HL-60 (cell line): Measurements from ENCODE around the gene HSPB1.

Experiments used
- DNase-seq, 2 experiments: peaks; one replicate each; pipeline ENCODE4 v3.0.0-alpha.2; 2010 to 2020; ENCODE audit warnings: low read depth in 1 of 2, low spot score in 1 of 2
- H3K27ac ChIP-seq: fragments of 250-450 bp; sonication (Bioruptor Pico); replicated peaks from 2 replicates; pipeline ENCODE4 v1.5.1; 2020; ENCODE audit warnings: mild to moderate bottlenecking, moderate library complexity
- H3K27me3 ChIP-seq: fragments of 250-450 bp; sonication (Bioruptor Pico); 2 replicates; pipeline ENCODE4 v1.5.1; 2021; ENCODE audit warnings: mild to moderate bottlenecking, moderate library complexity; ENCODE audit not compliant: insufficient read depth, poor library complexity, severe bottlenecking
- H3K4me3 ChIP-seq: replicated peaks from 2 replicates; pipeline ENCODE4 v1.5.1; 2011; ENCODE audit warnings: mild to moderate bottlenecking, control low read depth, low read length; ENCODE audit not compliant: insufficient read depth
- GABPA ChIP-seq: IDR thresholded peaks from 2 replicates; pipeline ENCODE4 v1.6.1; 2012; ENCODE audit warnings: low read depth
- POLR2AphosphoS5 ChIP-seq: IDR thresholded peaks from 2 replicates; pipeline ENCODE4 v1.6.1; 2012; ENCODE audit warnings: low read depth
- SPI1 ChIP-seq: IDR thresholded peaks from 2 replicates; pipeline ENCODE4 v1.6.1; 2012; ENCODE audit warnings: low read depth, mild to moderate bottlenecking, borderline replicate concordance
- TF ChIP-seq, protein P1 (sequence below): IDR thresholded peaks from one replicate; pipeline ENCODE4 v1.5.1; 2011; ENCODE audit warnings: low read length, control low read depth, inconsistent platforms; ENCODE audit not compliant: insufficient read depth
- TF ChIP-seq, protein P2 (sequence below): IDR thresholded peaks from 2 replicates; pipeline ENCODE4 v1.6.1; 2012; ENCODE audit warnings: low read depth; ENCODE audit not compliant: insufficient replicate concordance

HSPB1 gene

DNA sequence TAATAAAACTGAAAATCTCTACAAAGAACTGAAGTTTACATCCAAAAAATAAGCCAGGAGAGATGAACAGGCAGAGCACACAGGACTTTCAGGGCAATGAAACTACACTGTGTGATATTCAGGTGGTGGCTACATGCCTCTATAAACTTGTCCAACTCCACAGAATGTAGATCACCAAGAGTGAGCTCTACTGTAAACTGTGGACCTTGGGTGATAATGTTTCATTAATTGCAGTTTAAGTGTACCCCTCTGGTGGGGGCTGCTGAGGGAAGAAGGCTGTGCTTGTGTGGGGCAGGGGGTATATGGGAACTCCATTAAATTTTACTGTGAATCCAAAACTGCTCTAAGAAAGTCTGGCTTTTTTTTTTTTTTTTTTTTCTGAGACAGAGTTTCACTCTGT, 33.6 kb downstream of the HSPB1 start:
- no peak overlapping the region for H3K4me3 ChIP-seq
- DNase-seq = no peak
- TF ChIP-seq POLR2AphosphoS5 = no peak
- TF ChIP-seq, protein P1, sequence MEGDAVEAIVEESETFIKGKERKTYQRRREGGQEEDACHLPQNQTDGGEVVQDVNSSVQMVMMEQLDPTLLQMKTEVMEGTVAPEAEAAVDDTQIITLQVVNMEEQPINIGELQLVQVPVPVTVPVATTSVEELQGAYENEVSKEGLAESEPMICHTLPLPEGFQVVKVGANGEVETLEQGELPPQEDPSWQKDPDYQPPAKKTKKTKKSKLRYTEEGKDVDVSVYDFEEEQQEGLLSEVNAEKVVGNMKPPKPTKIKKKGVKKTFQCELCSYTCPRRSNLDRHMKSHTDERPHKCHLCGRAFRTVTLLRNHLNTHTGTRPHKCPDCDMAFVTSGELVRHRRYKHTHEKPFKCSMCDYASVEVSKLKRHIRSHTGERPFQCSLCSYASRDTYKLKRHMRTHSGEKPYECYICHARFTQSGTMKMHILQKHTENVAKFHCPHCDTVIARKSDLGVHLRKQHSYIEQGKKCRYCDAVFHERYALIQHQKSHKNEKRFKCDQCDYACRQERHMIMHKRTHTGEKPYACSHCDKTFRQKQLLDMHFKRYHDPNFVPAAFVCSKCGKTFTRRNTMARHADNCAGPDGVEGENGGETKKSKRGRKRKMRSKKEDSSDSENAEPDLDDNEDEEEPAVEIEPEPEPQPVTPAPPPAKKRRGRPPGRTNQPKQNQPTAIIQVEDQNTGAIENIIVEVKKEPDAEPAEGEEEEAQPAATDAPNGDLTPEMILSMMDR = no peak
- TF ChIP-seq, protein P2, sequence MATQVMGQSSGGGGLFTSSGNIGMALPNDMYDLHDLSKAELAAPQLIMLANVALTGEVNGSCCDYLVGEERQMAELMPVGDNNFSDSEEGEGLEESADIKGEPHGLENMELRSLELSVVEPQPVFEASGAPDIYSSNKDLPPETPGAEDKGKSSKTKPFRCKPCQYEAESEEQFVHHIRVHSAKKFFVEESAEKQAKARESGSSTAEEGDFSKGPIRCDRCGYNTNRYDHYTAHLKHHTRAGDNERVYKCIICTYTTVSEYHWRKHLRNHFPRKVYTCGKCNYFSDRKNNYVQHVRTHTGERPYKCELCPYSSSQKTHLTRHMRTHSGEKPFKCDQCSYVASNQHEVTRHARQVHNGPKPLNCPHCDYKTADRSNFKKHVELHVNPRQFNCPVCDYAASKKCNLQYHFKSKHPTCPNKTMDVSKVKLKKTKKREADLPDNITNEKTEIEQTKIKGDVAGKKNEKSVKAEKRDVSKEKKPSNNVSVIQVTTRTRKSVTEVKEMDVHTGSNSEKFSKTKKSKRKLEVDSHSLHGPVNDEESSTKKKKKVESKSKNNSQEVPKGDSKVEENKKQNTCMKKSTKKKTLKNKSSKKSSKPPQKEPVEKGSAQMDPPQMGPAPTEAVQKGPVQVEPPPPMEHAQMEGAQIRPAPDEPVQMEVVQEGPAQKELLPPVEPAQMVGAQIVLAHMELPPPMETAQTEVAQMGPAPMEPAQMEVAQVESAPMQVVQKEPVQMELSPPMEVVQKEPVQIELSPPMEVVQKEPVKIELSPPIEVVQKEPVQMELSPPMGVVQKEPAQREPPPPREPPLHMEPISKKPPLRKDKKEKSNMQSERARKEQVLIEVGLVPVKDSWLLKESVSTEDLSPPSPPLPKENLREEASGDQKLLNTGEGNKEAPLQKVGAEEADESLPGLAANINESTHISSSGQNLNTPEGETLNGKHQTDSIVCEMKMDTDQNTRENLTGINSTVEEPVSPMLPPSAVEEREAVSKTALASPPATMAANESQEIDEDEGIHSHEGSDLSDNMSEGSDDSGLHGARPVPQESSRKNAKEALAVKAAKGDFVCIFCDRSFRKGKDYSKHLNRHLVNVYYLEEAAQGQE = no peak
- no peak for TF ChIP-seq GABPA
- no peak for TF ChIP-seq SPI1

DNA sequence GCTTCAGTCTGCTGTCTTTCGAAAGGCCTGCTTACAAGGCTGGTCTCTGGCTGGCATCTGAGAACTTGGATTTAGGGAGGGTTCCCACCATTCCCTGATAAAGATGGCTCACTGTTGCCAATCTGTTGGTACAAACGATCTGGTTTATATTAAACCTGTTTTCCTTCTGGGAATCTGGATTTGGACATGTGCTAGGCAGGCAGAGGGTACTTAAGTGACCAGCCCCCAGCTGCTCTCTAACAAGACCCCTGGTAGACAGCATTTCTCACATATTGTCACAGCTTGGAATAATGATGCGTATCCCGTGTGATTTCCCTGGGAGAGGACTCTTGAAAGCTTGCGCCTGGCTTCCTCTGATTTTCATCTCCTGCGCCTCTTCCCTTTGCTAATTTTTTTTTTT, 34.7 kb downstream of the HSPB1 start:
- no peak overlapping the region for H3K4me3 ChIP-seq
- no peaks in the 10 kb centered on the region for H3K27me3 ChIP-seq
- DNase-seq = no peak
- no peak for TF ChIP-seq SPI1
- TF ChIP-seq, protein P2 = no peak
- TF ChIP-seq, protein P1 = no peak
- no peak for TF ChIP-seq GABPA
- no peak for TF ChIP-seq POLR2AphosphoS5
- no peak overlapping the region for H3K27ac ChIP-seq

More for the DNA sequence above, 33.6 kb downstream of the HSPB1 start:
- no peaks in the 10 kb centered on the region for H3K27me3 ChIP-seq
- H3K27ac ChIP-seq = no peak overlapping the region

DNA sequence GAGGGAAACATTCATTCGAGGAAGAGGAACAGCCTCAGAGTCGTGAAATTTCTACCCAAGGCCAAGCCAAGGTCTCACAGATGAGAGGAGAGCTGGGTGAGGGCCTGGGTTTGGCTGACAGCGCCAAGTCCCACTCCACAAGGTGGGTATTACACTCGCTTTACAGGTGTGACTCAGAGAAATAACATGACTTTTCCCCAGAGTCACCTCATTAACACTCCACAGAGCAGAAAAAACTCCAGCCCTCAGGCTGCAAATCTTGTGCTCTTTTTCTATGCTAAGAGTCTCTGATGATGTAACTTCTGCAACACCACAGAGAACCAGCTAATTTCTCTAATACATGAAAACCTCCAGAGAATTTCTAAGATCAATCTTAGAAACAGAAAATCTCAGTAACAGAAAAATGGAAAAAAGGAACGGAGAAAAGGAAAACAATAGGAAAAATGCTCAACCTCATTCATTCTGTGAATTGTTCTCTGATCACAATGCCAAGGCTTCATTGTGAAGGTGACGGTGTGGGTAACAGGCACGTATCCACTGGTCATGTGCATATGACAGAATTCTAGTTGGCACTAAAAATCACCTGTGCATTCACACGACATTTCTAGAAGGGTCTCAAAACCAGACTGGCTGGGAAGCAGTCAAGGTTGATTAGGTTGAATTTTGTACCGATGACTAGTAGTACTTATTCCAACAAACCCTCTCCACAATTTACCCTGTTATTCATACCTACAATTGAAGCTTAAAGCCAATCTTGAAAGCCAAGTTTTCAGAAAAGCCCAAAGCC, 36.0 kb downstream of the HSPB1 start:
- TF ChIP-seq POLR2AphosphoS5 (no peak), SPI1 (no peak), GABPA (no peak)
- TF ChIP-seq, protein P2 = no peak
- TF ChIP-seq, protein P1 = no peak
- Histone ChIP-seq H3K27ac (no peak overlapping the region), H3K4me3 (no peak overlapping the region), H3K27me3 (no peaks in the 10 kb centered on the region)
- DNase-seq = no peak
